Upper lobe of left lung (tissue), 4 donors: ENCODE measurements around the gene DENND1A.

Experiments
- CTCF ChIP-seq, 6 experiments: fragments of 450-650 bp in 4 of 6; fragments of 200-600 bp in 2 of 6; sonication (generic) in 2 of 6; IDR thresholded peaks; one replicate each; pipeline ENCODE4 v1.5.1; 2016 to 2019; ENCODE audit warnings: antibody characterized with exemption in 6 of 6
- POLR2A ChIP-seq, 4 donors: fragments of 450-650 bp; IDR thresholded peaks; one replicate each; pipeline ENCODE4 v1.5.1; 2016 to 2017; ENCODE audit warnings: antibody characterized with exemption in 4 of 4, mild to moderate bottlenecking in 2 of 4

DNA sequence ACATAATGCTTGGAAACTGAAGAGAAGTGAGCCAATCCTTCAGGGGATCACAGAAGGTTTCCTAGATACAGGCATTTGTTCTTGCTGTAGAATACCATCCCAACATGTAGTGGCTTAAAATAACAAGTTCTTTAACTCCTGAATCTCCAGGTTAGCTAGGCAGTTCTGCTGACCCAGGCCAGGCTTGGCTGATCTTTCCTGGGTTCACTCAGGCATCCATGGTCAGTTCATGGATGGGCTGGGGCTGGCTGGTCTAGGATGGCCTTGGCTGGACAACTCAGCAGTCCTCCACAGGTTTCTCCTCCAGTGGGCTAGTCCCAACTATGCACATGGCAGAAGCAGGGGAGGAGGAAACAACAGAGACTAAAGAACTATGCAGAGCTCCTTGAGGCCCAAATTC is 37.4 kb upstream of the DENND1A start:
- no peak for TF ChIP-seq POLR2A (IDR thresholded peaks at IDR 0.05)
- TF ChIP-seq CTCF (IDR thresholded peaks at IDR 0.05) = no peak
